Vagina (tissue), 2 donors: ENCODE data around the gene ANAPC1.

Source experiments
- POLR2A ChIP-seq, 2 donors: fragments of 450-650 bp; IDR thresholded peaks; one replicate each; pipeline ENCODE4 v1.6.1; 2017; ENCODE audit warnings: antibody characterized with exemption in 2 of 2, mild to moderate bottlenecking in 2 of 2, moderate library complexity in 2 of 2
- POLR2AphosphoS5 ChIP-seq, 2 donors: sonication (generic); formaldehyde crosslinking; IDR thresholded peaks; one replicate each; pipeline ENCODE4 v1.9.0; 2017; ENCODE audit warnings: antibody characterized with exemption in 2 of 2, mild to moderate bottlenecking in 2 of 2, low read depth in 1 of 2; ENCODE audit not compliant: insufficient read depth in 1 of 2

DNA sequence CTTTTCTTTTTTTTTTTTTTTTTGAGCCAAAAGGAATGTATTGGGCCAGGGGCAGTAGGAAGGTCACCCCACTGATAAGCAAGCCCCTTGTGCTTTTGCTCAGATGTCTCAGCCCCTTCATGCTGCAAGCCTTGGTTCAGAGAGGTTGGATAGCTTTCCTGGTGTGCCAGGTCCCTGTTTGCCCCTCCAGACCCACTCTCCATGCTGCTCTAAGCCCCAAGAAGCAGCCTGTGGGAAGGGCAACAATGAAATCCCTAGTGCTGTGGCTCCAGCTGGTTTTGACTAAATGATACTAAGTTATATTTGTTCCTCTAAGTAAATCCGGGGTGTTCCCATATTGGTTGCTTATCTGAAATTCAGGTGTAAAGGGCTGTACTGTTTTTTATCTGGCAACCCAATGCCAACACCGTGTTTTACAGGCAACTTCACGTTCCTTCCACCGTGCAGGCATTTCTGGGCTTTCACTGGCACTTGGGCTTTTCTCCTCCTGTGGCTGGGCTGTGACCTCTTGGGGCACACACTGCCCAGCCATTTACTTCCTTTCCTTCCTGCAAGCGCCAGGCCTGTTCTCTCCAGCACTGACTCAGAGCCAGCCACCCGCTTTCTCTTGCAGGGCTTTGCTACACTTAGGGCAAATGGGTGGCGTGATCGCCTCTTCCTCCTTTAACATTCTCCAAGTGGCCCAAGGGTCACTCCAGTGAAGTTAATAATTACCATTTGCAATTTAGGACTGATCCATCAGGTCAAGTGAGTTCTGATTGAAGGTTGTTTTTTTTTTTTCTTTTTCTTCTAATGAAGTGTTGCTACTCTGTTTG is 36.0 kb upstream of the ANAPC1 start:
- TF ChIP-seq POLR2A (IDR thresholded peaks at IDR 0.05) (no peak), POLR2AphosphoS5 (IDR thresholded peaks at IDR 0.05; ENCODE audit: insufficient read depth in 1 of 2, low read depth in 1 of 2) (no peak)
